Endothelial cell (in vitro differentiated cells): ENCODE data around the gene METTL25. TPM values are rescaled to one million over a fixed set of nuclear protein-coding genes. Genes with fewer than 3 reads are reported as not detected.

Experiments used
- DNase-seq: peaks from one replicate; pipeline ENCODE4 v3.0.0; 2021; ENCODE audit warnings: low spot score
- H3K27ac Mint-ChIP-seq: one replicate; pipeline ENCODE4 v1.8.0; 2021; ENCODE audit warnings: mixed read lengths, inconsistent platforms; ENCODE audit not compliant: unreplicated experiment
- H3K27me3 Mint-ChIP-seq: one replicate; pipeline ENCODE4 v1.8.0; 2021; ENCODE audit warnings: mild to moderate bottlenecking, moderate library complexity, mixed read lengths, inconsistent platforms; ENCODE audit not compliant: unreplicated experiment
- H3K36me3 Mint-ChIP-seq: one replicate; pipeline ENCODE4 v1.8.0; 2021; ENCODE audit warnings: mild to moderate bottlenecking, low read depth, mixed read lengths, inconsistent platforms; ENCODE audit not compliant: unreplicated experiment
- H3K4me1 Mint-ChIP-seq: one replicate; pipeline ENCODE4 v1.8.0; 2021; ENCODE audit warnings: mild to moderate bottlenecking, mixed read lengths, inconsistent platforms; ENCODE audit not compliant: unreplicated experiment
- H3K4me3 Mint-ChIP-seq: one replicate; pipeline ENCODE4 v1.8.0; 2021; ENCODE audit warnings: mild to moderate bottlenecking, mixed read lengths, inconsistent platforms; ENCODE audit not compliant: unreplicated experiment
- H3K9me3 Mint-ChIP-seq: one replicate; pipeline ENCODE4 v1.8.0; 2021; ENCODE audit warnings: mixed read lengths, inconsistent platforms; ENCODE audit not compliant: unreplicated experiment
- CTCF ChIP-seq: fragments of 200-600 bp; sonication (generic); IDR thresholded peaks from one replicate; pipeline ENCODE4 v1.5.0; 2021; ENCODE audit warnings: antibody characterized with exemption; ENCODE audit not compliant: unreplicated experiment
- total RNA-seq: library from RNA; stranded (reverse); fragmentation: NEBNext Ultra II Directional; extraction: Animal tissue kit (Norgen Biotek cat#: 25700); gene quantifications from one replicate; pipeline ENCODE4 v1.2.1, GENCODE V29; 2021; ENCODE audit not compliant: unreplicated experiment

METTL25 gene
- total RNA-seq, 1 donor from 2014 or later, result 7.8 TPM

GRCh38 chr12:82505150-82505549 lies 146.8 kb downstream of the METTL25 start:
- Mint-ChIP-seq H3K36me3 (no peaks in the 10 kb centered on the region), H3K27me3 (no peaks in the 10 kb centered on the region), H3K27ac (no peak overlapping the region), H3K4me1 (peaks cover 14% of the 10 kb centered on the region), H3K9me3 (no peaks in the 10 kb centered on the region), H3K4me3 (no peak overlapping the region)
- no peak for TF ChIP-seq CTCF
- no peak for DNase-seq

- no peaks in the 10 kb centered on the region for H3K9me3 Mint-ChIP-seq
- H3K4me3 Mint-ChIP-seq, result no peak overlapping the region
- no peak overlapping the region for H3K27ac Mint-ChIP-seq
- no peaks in the 10 kb centered on the region for H3K36me3 Mint-ChIP-seq
- TF ChIP-seq CTCF, result no peak
- DNase-seq, result no peak
- no peaks in the 10 kb centered on the region for H3K27me3 Mint-ChIP-seq
- peaks cover 14% of the 10 kb centered on the region for H3K4me1 Mint-ChIP-seq
Observed at GRCh38 chr12:82507686-82508085, 149.4 kb downstream of the METTL25 start.

- H3K4me3 Mint-ChIP-seq, result no peak overlapping the region
- H3K36me3 Mint-ChIP-seq, result no peaks in the 10 kb centered on the region
- H3K4me1 Mint-ChIP-seq, result no peaks in the 10 kb centered on the region
- DNase-seq, result no peak
- no peaks in the 10 kb centered on the region for H3K27me3 Mint-ChIP-seq
- H3K9me3 Mint-ChIP-seq, result no peaks in the 10 kb centered on the region
- no peak overlapping the region for H3K27ac Mint-ChIP-seq
- TF ChIP-seq CTCF, result no peak
Observed at GRCh38 chr12:82510386-82510785, 152.1 kb downstream of the METTL25 start.

GRCh38 chr12:82514880-82515279 lies 156.6 kb downstream of the METTL25 start:
- Mint-ChIP-seq H3K36me3 (no peaks in the 10 kb centered on the region), H3K27ac (no peak overlapping the region), H3K9me3 (no peaks in the 10 kb centered on the region), H3K4me1 (no peaks in the 10 kb centered on the region), H3K4me3 (no peak overlapping the region), H3K27me3 (no peaks in the 10 kb centered on the region)
- no peak for DNase-seq
- no peak for TF ChIP-seq CTCF

- Mint-ChIP-seq H3K9me3 (no peaks in the 10 kb centered on the region), H3K27ac (no peak overlapping the region), H3K36me3 (no peaks in the 10 kb centered on the region), H3K4me3 (no peak overlapping the region), H3K4me1 (no peaks in the 10 kb centered on the region), H3K27me3 (no peaks in the 10 kb centered on the region)
- TF ChIP-seq CTCF, result no peak
- no peak for DNase-seq
Observed at GRCh38 chr12:82515652-82516051, 157.3 kb downstream of the METTL25 start.
